ENCODE measurements around the gene ADAM8. TPM values are rescaled to one million over a fixed set of nuclear protein-coding genes. Genes with fewer than 3 reads are reported as not detected.
"Not testable (repeated sequence)": the region's sequence is repeated elsewhere in the genome, so short reads cannot be mapped to it uniquely, and the experiment has no call there.

The ADAM8 gene
- total RNA-seq, 4 donors from 2014 or later: 2.3 to 21.3 (median 13.7) TPM

GRCh38 chr10:133324198-133324792 lies 47.6 kb upstream of the ADAM8 start:
- WGBS, 2 donors (ENCODE audit: low coverage in 1 of 2): 10% methylated on average over 5 of the region's 13 CpGs; no CpG with 5 or more reads in 1 of the 2 donors
- peak overlapping the region in 2 of 4 donors; percentile 7 to 37 for H3K27ac ChIP-seq
- in situ Hi-C loops (cut with MboI; ENCODE audit: low pct_ligation_motif_present in 1 of 4, low pct_unique_long_range_greater_than_20kb in 1 of 4, low sequenced_read_pairs in 3 of 4): loop anchor here in 1 of 4 donors (10.0 kb wide), 1 partner anchor 179 kb away; no protein-coding TSS in a partner anchor
- intact Hi-C loops (cut with DNase I; ENCODE audit: low total_unique reads): no loop called here
- H3K27me3 ChIP-seq: peaks cover 47% of the 10 kb centered on the region
- H3K4me1 ChIP-seq: peaks cover 12 to 19% (median 17%) of the 10 kb centered on the region in 4 donors
- H3K4me3 ChIP-seq: peak overlapping the region in 2 of 4 donors; percentile 24 to 32
- no peaks in the 10 kb centered on the region for H3K36me3 ChIP-seq
- peak; percentile 84 for DNase-seq
- no peaks in the 10 kb centered on the region for H3K9me3 ChIP-seq
- TF ChIP-seq, protein P1, sequence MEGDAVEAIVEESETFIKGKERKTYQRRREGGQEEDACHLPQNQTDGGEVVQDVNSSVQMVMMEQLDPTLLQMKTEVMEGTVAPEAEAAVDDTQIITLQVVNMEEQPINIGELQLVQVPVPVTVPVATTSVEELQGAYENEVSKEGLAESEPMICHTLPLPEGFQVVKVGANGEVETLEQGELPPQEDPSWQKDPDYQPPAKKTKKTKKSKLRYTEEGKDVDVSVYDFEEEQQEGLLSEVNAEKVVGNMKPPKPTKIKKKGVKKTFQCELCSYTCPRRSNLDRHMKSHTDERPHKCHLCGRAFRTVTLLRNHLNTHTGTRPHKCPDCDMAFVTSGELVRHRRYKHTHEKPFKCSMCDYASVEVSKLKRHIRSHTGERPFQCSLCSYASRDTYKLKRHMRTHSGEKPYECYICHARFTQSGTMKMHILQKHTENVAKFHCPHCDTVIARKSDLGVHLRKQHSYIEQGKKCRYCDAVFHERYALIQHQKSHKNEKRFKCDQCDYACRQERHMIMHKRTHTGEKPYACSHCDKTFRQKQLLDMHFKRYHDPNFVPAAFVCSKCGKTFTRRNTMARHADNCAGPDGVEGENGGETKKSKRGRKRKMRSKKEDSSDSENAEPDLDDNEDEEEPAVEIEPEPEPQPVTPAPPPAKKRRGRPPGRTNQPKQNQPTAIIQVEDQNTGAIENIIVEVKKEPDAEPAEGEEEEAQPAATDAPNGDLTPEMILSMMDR (IDR thresholded peaks at IDR 0.05): no peak
- TF ChIP-seq POLR2A (IDR thresholded peaks at IDR 0.05) (no peak), EP300 (IDR thresholded peaks at IDR 0.05; ENCODE audit: low read depth) (no peak), POLR2AphosphoS5 (IDR thresholded peaks at IDR 0.05) (no peak)

- DNase-seq; H3K27ac ChIP-seq; H3K4me3 ChIP-seq; H3K9me3 ChIP-seq; H3K36me3 ChIP-seq; intact Hi-C loops (cut with DNase I; ENCODE audit: low total_unique reads): not testable (repeated sequence)
- H3K4me1 ChIP-seq: peaks cover 12 to 26% (median 23%) of the 10 kb centered on the region in 4 donors
- peaks cover 33% of the 10 kb centered on the region for H3K27me3 ChIP-seq
- WGBS, 2 donors (ENCODE audit: low coverage in 1 of 2): 81 to 82% methylated on average over 2 to 13 of the region's 14 CpGs
- in situ Hi-C loops (cut with MboI; ENCODE audit: low pct_ligation_motif_present in 1 of 4, low pct_unique_long_range_greater_than_20kb in 1 of 4, low sequenced_read_pairs in 3 of 4): loop anchor here in 1 of 4 donors (10.0 kb wide), 1 partner anchor 177 kb away; no protein-coding TSS in a partner anchor
Measured at GRCh38 chr10:133322064-133322709, 45.5 kb upstream of the ADAM8 start.

DNA sequence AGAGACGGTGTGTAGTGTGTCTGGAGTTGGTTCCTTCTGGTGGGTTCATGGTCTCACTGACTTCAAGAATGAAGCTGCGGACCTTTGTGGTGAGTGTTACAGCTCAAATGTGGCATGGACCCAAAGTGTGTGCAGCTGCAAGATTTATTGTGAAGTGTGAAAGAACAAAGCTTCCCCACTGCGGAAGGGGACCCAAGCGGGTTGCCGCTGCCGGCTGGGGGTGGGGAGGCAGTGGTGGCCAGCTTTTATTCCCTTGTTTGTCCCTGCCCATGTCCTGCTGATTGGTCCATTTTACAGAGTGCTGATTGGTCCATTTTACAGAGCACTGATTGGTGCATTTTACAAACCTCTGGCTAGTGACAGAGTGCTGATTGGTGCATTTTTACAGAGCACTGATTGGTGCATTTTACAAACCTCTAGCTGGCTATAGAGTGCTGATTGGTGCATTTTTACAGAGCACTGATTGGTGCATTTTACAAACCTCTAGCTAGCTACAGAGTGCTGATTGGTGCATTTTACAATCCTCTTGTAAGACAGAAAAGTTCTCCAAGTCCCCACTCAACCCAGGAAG lies 44.3 kb upstream of the ADAM8 start:
- H3K4me3 ChIP-seq; DNase-seq; H3K36me3 ChIP-seq; H3K27ac ChIP-seq; H3K9me3 ChIP-seq; intact Hi-C loops (cut with DNase I; ENCODE audit: low total_unique reads): not testable (repeated sequence)
- peaks cover 21% of the 10 kb centered on the region for H3K27me3 ChIP-seq
- in situ Hi-C loops (cut with MboI; ENCODE audit: low pct_ligation_motif_present in 1 of 4, low pct_unique_long_range_greater_than_20kb in 1 of 4, low sequenced_read_pairs in 3 of 4): loop anchor here in 1 of 4 donors (10.0 kb wide), 1 partner anchor 176 kb away; no protein-coding TSS in a partner anchor
- WGBS, 2 donors (ENCODE audit: low coverage in 1 of 2): 95 to 100% methylated on average over 1 to 6 of the region's 6 CpGs
- peaks cover 10 to 23% (median 20%) of the 10 kb centered on the region in 4 donors for H3K4me1 ChIP-seq

DNA sequence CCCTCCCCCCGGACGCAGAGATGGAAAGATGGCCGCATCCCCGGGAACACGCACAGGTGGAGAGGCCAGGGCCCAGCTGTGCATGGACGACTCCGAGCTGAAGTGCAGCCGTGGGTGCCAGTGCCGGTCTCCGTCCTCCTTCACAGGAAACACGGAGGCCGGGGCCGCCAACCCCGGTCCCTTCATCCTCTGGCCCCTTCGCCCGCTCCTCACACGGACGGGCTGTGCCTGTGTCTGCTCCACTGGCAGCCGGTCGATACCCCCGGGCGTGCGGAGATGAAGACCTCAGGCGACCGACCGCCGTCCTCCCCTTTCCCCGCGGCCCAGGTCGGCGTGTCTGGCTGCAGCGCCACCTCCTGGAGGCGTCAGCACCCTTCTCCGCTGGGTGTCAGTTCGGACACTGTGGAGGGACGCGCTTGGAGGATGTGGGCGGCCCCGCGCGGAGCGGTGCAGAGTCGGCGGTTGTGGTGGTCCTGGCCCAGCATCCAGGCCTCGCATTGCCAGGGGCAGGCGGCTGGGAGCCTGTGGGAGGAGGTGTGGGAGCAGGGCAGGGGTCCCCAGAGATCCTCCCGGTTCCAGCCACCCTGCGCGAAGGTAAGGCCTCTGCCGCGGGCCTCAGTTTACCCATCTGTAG lies 41.9 kb upstream of the ADAM8 start:
- Histone ChIP-seq H3K27me3 (peaks cover 7% of the 10 kb centered on the region), H3K9me3 (no peaks in the 10 kb centered on the region), H3K27ac (no peak overlapping the region), H3K4me3 (peak overlapping the region in 3 of 4 donors; percentile 12 to 44 (median 25)), H3K4me1 (peaks cover 0 to 7% (median 6%) of the 10 kb centered on the region in 4 donors), H3K36me3 (no peaks in the 10 kb centered on the region)
- in situ Hi-C loops (cut with MboI; ENCODE audit: low pct_ligation_motif_present in 1 of 4, low pct_unique_long_range_greater_than_20kb in 1 of 4, low sequenced_read_pairs in 3 of 4): loop anchor here in 2 of 4 donors (10.0 kb wide), 2 partner anchors 54 to 66 kb away; no protein-coding TSS in a partner anchor
- WGBS, 2 donors (ENCODE audit: low coverage in 1 of 2): 11% methylated on average over 23 of the region's 51 CpGs; no CpG with 5 or more reads in 1 of the 2 donors
- intact Hi-C loops (cut with DNase I; ENCODE audit: low total_unique reads): no loop called here
- TF ChIP-seq, protein P1 (IDR thresholded peaks at IDR 0.05): peak; percentile 68 to 79 (median 76)
- no peak for TF ChIP-seq POLR2A (IDR thresholded peaks at IDR 0.05)
- no peak for TF ChIP-seq EP300 (IDR thresholded peaks at IDR 0.05; ENCODE audit: low read depth)
- TF ChIP-seq POLR2AphosphoS5 (IDR thresholded peaks at IDR 0.05): no peak
- DNase-seq: peak; percentile 76
